Activated naive CD4-positive, alpha-beta T cell treated with anti-CD3 and anti-CD28 coated beads for 36 hours (primary cell): ENCODE results near the gene FOXD2. TPM values are rescaled to one million over a fixed set of nuclear protein-coding genes. Genes with fewer than 3 reads are reported as not detected.

Experiments
- CTCF ChIA-PET: fragments of 350-600 bp; sonication (Branson Sonifier 250); formaldehyde crosslinking; loops from one replicate; lab custom pipeline; 2021; ENCODE audit warnings: antibody characterized with exemption; lab: Charles Lee
- DNase-seq: peaks from one replicate; pipeline ENCODE4 v3.0.0-alpha.2; 2020
- H3K27ac Mint-ChIP-seq: one replicate; pipeline ENCODE4 v1.8.0; 2021; ENCODE audit warnings: mild to moderate bottlenecking, mixed read lengths
- H3K27me3 Mint-ChIP-seq: one replicate; pipeline ENCODE4 v1.8.0; 2021; ENCODE audit warnings: low read depth, mixed read lengths
- H3K36me3 Mint-ChIP-seq: one replicate; pipeline ENCODE4 v1.8.0; 2021; ENCODE audit warnings: low read depth, mixed read lengths
- H3K4me1 Mint-ChIP-seq: one replicate; pipeline ENCODE4 v1.8.0; 2021; ENCODE audit warnings: low read depth, mixed read lengths
- H3K4me3 Mint-ChIP-seq: one replicate; pipeline ENCODE4 v1.8.0; 2021; ENCODE audit warnings: mild to moderate bottlenecking, moderate library complexity, mixed read lengths
- H3K9me3 Mint-ChIP-seq: one replicate; pipeline ENCODE4 v1.8.0; 2021; ENCODE audit warnings: mixed read lengths
- intact Hi-C: fragments of 100-400 bp; cut with micrococcal nuclease; formaldehyde crosslinking; loops from one replicate; pipeline ENCODE4 v1.15.1; 2023
- total RNA-seq, 2 experiments: library from RNA; stranded (reverse); gene quantifications; one replicate each; pipeline ENCODE4 v1.2.3, GENCODE V29; 2021

The FOXD2 gene
- total RNA-seq, result under 1 TPM; 0.12 to 0.19 TPM

DNA sequence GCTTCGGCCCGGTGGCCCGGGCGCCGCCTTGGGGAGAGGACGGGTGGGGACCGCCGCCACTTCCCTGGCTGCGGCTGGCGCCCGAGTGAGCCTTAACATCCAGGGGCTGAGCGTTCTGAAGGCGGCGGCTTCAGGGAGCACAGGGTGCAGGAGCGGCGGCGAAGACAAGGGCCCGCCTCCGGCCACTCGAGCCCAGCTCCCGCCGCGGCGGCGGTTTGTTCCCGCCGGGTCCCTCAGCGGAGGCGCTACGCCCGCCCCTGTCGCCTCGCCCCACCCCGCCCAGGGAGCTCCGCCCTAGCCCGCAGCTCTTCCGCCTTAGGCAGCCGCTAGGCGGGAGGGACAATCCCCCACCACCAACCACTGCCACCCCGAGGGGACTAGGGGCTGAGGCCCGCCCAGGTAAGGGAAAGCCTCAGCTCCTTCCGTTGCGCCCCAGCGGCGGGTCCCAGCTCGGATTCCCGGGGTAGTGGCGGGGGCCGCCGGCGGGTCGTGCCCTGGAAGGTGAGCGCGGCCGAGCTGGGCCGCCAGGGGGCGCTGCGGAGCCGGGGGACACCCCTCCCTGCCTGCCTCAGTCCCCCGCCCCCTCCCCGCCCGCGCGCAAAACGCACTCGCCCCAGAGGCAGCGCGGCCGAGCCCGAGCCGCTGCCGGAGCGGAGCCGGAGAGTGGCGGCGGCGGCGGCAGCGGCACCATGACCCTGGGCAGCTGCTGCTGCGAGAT is at the start of gene FOXD2:
Gene FOXD2, plus strand, starts transcription at position 598 of the 718 bp plus-strand sequence. Its CDS starts 92 bp downstream, at position 690.
- H3K36me3 Mint-ChIP-seq, result peaks cover 6% of the 10 kb centered on the region
- H3K4me3 Mint-ChIP-seq, result peak within 1 kb of the TSS; percentile 92
- intact Hi-C loops, result loop anchor here (1.0 to 5.0 kb wide), 10 partner anchors 8 to 258 kb away; partner anchors contain the start of genes STIL and TAL1
- peak within 1 kb of the TSS; percentile 53 for H3K27ac Mint-ChIP-seq
- H3K9me3 Mint-ChIP-seq, result no peaks in the 10 kb centered on the region
- peaks cover 37% of the 10 kb centered on the region for H3K27me3 Mint-ChIP-seq
- DNase-seq, result peak; percentile 90
- H3K4me1 Mint-ChIP-seq, result peaks cover 24% of the 10 kb centered on the region
- CTCF ChIA-PET, result interaction anchor here (0.6 to 8.2 kb wide), 35 partner anchors 8 to 289 kb away, joined by 3 to 123 read pairs (median 4); partner anchors contain the start of genes CMPK1 and STIL

DNA sequence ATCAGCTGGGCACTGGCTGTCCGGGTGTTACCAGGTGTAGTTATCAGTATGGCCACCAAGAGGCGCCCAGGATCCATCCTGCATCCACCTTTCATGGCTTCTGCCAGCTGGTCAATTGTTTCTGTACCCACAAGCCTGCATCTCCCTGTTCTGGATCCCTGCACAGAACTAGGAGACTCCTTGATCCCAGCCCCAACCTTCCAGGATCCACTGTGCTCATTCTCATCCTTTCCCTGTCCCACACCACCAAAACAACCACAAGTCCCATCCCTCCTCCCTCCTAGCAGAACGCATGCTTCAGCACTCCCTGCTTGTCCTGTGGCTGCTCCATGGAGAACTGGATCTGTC is 49.0 kb upstream of the FOXD2 start:
- H3K27ac Mint-ChIP-seq, result no peak overlapping the region
- H3K36me3 Mint-ChIP-seq, result peaks cover 1% of the 10 kb centered on the region
- peak; percentile 70 for DNase-seq
- CTCF ChIA-PET, result interaction anchor here (0.6 to 3.2 kb wide), 18 partner anchors 9 to 365 kb away, joined by 3 to 16 read pairs (median 4); no protein-coding TSS in a partner anchor
- H3K9me3 Mint-ChIP-seq, result no peaks in the 10 kb centered on the region
- no peak overlapping the region for H3K4me3 Mint-ChIP-seq
- peaks cover 7% of the 10 kb centered on the region for H3K27me3 Mint-ChIP-seq
- no peaks in the 10 kb centered on the region for H3K4me1 Mint-ChIP-seq
- intact Hi-C loops, result loop anchor here (1.0 to 5.0 kb wide), 4 partner anchors 36 to 337 kb away; partner anchors contain the start of gene FOXD2

DNA sequence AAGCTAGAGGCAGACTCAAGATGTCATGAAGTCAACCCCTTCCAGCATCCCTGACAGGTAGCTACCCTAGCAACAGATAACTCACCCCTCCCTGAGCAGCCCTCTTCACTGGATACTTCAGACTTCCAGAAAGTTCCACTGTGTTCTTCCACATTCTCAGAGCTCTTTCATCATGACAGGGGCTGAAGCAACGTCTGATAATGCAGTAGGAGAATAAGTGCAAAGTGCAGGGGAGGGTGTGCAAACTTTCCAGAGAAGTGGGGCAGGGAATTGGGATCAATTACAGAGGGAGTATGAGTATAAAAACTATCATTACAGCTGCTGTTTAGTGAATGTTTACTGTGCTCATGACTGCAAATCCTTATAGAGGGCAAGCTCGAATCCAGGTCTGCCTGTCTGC is 48.1 kb upstream of the FOXD2 start:
- Mint-ChIP-seq H3K4me1 (no peaks in the 10 kb centered on the region), H3K27ac (no peak overlapping the region), H3K9me3 (no peaks in the 10 kb centered on the region), H3K36me3 (peaks cover 1% of the 10 kb centered on the region), H3K4me3 (no peak overlapping the region), H3K27me3 (peaks cover 10% of the 10 kb centered on the region)
- no peak for DNase-seq
- CTCF ChIA-PET, result interaction anchor here (0.6 to 3.2 kb wide), 13 partner anchors 11 to 364 kb away, joined by 3 to 16 read pairs (median 4); no protein-coding TSS in a partner anchor
- intact Hi-C loops, result loop anchor here (1.0 to 5.0 kb wide), 3 partner anchors 35 to 337 kb away; partner anchors contain the start of gene FOXD2

DNA sequence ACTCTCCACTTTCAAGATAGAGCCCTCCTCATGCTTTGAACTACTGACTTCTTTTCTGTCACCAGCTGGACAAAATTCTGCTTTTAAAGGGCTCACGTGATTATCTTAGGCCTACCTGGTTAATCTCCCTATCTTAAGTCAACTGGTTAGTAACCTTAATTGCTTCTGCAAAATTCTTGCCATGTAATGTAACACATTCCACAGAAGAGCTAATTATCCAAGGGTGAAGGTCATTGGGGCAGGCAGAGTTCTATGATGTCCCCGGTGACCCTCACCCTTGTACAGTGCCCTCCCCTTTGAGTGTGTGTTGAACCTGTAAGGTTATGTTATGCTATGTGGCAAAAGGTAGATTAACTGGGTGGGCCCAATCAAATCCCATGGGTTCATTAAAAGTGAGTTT is 47.0 kb upstream of the FOXD2 start:
- CTCF ChIA-PET, result interaction anchor here (0.7 to 3.2 kb wide), 3 partner anchors 10 to 365 kb away, joined by 3 to 16 read pairs (median 3); no protein-coding TSS in a partner anchor
- DNase-seq, result no peak
- H3K27me3 Mint-ChIP-seq, result peaks cover 13% of the 10 kb centered on the region
- H3K27ac Mint-ChIP-seq, result no peak overlapping the region
- peaks cover 1% of the 10 kb centered on the region for H3K36me3 Mint-ChIP-seq
- H3K4me1 Mint-ChIP-seq, result no peaks in the 10 kb centered on the region
- no peak overlapping the region for H3K4me3 Mint-ChIP-seq
- no peaks in the 10 kb centered on the region for H3K9me3 Mint-ChIP-seq
- intact Hi-C loops, result no loop called here

DNA sequence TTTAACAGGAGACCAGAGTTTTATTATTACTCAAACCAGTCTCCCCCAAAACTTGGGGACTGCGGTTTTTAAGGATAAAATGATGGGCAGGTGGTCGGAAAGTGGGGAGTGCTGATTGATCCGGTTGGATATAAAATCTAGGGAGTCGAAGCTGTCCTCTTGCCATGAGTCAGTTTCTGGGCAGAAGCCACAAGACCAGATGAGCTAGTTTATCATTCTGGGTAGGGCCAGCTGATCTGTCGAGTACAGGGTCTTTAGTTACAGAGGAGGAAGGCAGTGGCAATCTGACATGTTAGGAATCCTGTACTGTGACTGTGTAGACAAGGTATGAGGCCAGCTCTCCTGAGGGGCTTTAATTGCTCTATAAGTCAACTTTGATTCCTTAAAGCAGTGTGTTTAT is 44.7 kb upstream of the FOXD2 start:
- Mint-ChIP-seq H3K27me3 (peaks cover 17% of the 10 kb centered on the region), H3K36me3 (no peaks in the 10 kb centered on the region), H3K4me1 (no peaks in the 10 kb centered on the region), H3K27ac (no peak overlapping the region), H3K9me3 (no peaks in the 10 kb centered on the region), H3K4me3 (no peak overlapping the region)
- CTCF ChIA-PET, result interaction anchor here (0.7 kb wide), 1 partner anchor 173 kb away, joined by 4 read pairs; no protein-coding TSS in a partner anchor
- no peak for DNase-seq
- intact Hi-C loops, result no loop called here

DNA sequence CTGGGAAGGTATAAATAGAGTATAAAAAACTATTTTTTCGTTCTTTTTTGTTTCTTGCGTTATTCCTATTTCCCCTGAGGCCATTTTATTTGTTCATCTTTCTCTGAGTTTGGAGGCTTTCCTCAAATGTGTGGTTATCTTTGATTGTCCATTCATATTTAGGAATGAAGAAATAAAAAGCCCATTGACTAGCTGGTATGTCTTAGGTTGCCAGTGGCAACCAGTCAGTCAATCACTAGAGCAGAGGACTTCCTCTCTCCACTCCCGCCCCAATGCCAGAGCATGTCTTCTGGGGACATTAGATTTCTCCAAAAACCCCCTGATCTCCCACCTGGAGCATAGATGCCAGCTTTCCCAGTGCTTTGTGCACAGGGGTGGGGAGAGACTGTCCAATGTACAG is 42.4 kb upstream of the FOXD2 start:
- CTCF ChIA-PET, result interaction anchor here (0.8 kb wide), 1 partner anchor 203 kb away, joined by 3 read pairs; no protein-coding TSS in a partner anchor
- DNase-seq, result no peak
- Mint-ChIP-seq H3K4me3 (no peak overlapping the region), H3K4me1 (no peaks in the 10 kb centered on the region), H3K27me3 (peaks cover 13% of the 10 kb centered on the region), H3K27ac (no peak overlapping the region), H3K9me3 (no peaks in the 10 kb centered on the region), H3K36me3 (no peaks in the 10 kb centered on the region)
- intact Hi-C loops, result no loop called here

DNA sequence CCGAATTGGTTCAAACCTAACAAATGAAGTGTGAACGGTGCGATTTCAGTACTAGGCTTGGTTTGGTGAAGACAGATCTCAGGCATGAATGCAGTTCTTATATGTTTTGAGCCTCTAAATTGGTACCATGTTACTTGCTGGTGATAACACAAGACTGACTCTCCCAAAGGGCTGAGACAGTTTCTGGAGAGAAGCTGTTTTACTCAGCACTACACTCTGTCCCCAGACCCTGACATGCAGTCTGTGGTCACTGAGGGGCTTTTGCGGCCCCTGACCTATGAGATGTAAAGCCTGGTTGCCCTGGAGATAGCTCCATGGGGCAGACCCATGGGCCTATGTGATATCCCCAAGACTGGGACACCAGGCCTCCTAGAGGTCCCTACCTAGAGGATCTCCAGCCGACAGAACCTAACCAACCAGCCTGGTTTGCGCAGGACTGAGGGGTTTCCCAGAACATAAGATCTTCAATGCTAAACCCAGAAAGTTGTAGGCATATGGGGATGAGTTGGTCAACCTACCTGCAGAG is 41.1 kb upstream of the FOXD2 start:
- Mint-ChIP-seq H3K27ac (no peak overlapping the region), H3K27me3 (peaks cover 16% of the 10 kb centered on the region), H3K4me1 (no peaks in the 10 kb centered on the region), H3K4me3 (no peak overlapping the region), H3K36me3 (no peaks in the 10 kb centered on the region), H3K9me3 (no peaks in the 10 kb centered on the region)
- intact Hi-C loops, result no loop called here
- no peak for DNase-seq
- CTCF ChIA-PET, result interaction anchor here (0.5 to 1.3 kb wide), 5 partner anchors 8 to 218 kb away, joined by 3 read pairs; partner anchors contain the start of gene FOXD2

DNA sequence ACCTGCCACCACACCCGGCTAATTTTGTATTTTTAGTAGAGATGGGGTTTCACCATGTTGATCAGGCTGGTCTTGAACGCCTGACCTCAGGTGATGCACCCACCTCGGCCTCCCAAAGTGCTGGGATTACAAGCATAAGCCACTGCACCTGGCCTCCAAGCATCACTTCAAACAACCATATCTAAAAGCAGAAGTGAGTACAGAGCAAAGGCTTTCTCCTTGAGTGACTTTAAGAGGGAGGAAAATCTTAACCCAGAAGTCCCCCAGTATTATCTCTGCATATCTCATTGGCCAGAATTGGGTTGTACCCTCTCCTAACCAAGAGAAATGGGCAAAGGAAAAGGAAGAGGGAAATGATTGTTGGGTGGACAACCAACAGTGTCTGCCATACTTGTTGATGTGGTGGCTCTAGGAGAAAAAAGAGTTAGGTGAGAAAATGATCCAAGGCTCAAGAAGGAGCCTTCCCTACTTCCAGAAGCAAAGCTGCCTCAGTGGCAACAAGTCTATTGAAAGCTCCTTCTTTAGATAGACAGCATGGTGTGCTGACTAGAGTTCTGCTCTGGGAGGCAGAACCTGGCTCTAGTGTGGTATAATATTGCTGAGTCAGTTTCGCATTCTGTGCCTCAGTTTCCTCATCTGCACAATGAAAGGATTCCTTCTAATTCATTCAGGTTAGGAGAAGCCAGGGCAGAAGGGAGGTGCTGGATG is 38.6 kb upstream of the FOXD2 start:
- Mint-ChIP-seq H3K4me3 (no peak overlapping the region), H3K4me1 (no peaks in the 10 kb centered on the region), H3K27me3 (peaks cover 11% of the 10 kb centered on the region), H3K36me3 (no peaks in the 10 kb centered on the region), H3K27ac (no peak overlapping the region), H3K9me3 (no peaks in the 10 kb centered on the region)
- DNase-seq, result no peak
- intact Hi-C loops, result no loop called here
- CTCF ChIA-PET, result no interaction called here

DNA sequence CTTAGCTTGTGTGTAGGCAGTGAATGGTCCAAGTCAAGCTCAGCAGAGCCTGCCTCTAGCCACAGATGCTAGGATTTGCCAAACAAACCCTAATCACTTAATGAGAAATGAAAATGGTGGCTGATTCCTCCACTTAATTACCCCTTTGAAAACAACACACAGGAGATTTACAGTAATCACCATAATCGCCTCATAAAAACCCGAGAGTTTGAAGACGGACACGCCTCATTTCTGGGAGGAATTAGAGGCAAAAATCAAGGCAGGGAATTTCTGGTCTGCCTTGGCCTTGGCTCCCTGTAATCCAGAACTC is 38.0 kb upstream of the FOXD2 start:
- no peaks in the 10 kb centered on the region for H3K9me3 Mint-ChIP-seq
- no peak overlapping the region for H3K27ac Mint-ChIP-seq
- no peaks in the 10 kb centered on the region for H3K36me3 Mint-ChIP-seq
- H3K4me1 Mint-ChIP-seq, result no peaks in the 10 kb centered on the region
- H3K4me3 Mint-ChIP-seq, result no peak overlapping the region
- DNase-seq, result no peak
- CTCF ChIA-PET, result interaction anchor here (0.5 to 1.2 kb wide), 2 partner anchors 11 to 24 kb away, joined by 3 to 4 read pairs; no protein-coding TSS in a partner anchor
- intact Hi-C loops, result no loop called here
- peaks cover 11% of the 10 kb centered on the region for H3K27me3 Mint-ChIP-seq

DNA sequence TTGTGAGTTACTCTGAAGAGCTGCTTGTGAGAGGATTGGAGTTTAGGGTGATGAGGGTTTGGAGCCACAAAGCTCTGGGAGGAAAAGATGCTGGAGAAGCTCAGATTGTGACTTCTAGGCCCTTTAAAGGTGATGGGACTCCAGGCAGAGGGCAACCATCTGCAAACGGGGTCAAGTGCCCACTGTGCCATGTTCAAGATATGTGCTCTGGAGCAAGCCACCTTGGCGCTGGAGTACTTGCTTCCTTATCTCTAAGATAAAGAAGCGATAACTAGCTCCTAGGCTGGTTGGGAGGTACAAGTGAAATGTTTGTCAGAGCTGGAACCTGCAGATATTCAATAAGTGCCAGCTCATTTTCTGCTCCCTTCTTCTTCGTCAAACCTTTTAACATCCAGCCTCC is 36.1 kb upstream of the FOXD2 start:
- CTCF ChIA-PET, result interaction anchor here (0.6 to 1.4 kb wide), 3 partner anchors 12 to 83 kb away, joined by 3 to 6 read pairs (median 3); no protein-coding TSS in a partner anchor
- Mint-ChIP-seq H3K4me1 (no peaks in the 10 kb centered on the region), H3K27ac (no peak overlapping the region), H3K27me3 (peaks cover 9% of the 10 kb centered on the region), H3K9me3 (no peaks in the 10 kb centered on the region), H3K4me3 (no peak overlapping the region), H3K36me3 (no peaks in the 10 kb centered on the region)
- no peak for DNase-seq
- intact Hi-C loops, result no loop called here

DNA sequence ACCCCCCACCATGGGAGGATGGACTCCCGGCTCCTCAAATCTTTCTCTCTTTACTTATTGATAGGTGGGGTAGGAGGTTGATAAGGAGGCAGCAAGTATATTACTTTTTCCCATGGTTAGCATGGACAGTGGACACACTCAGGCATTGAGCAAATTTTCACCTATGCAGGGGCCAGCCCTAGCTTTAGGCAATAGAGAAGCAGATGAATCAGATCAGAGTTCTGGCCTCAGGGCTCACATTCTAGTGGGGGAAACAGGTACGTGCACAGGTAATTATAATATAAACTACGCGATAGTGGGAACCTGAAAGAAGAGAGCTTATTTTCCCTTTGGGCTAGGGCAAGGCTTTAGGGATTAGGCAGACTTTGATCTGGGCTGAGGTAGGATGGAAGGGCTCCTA is 35.3 kb upstream of the FOXD2 start:
- Mint-ChIP-seq H3K4me1 (no peaks in the 10 kb centered on the region), H3K27ac (no peak overlapping the region), H3K36me3 (no peaks in the 10 kb centered on the region), H3K4me3 (no peak overlapping the region), H3K9me3 (no peaks in the 10 kb centered on the region), H3K27me3 (peaks cover 5% of the 10 kb centered on the region)
- CTCF ChIA-PET, result interaction anchor here (1.0 to 1.4 kb wide), 2 partner anchors 13 to 34 kb away, joined by 3 to 6 read pairs; no protein-coding TSS in a partner anchor
- intact Hi-C loops, result no loop called here
- DNase-seq, result no peak

DNA sequence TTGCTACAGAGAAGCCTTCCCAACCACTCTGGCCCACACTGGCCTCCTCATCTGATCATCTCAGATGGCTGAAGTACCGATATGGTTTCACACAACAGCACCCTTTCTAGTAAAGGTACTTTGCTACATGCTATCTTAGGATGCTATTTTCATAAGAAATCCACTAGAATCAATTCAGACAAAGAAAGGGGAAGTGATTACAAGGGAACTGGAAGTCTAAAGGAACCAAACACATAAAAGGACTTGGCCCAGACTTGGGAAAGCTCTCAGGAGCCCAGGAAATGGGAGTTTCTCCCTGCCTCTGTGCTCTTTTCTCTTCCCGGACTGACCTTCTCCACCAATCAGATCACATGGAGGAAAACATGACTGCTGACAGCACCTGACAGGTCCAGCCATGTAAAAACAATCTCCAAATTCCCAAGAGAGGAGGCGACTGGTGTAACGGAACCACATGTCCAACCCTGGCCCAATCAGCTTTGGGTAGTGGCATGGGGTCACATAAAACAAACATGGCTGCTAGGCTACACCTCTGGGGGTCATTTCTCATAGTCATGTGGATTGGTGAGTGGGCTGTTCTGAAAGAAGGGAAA is 34.4 kb upstream of the FOXD2 start:
- H3K27ac Mint-ChIP-seq, result no peak overlapping the region
- no peaks in the 10 kb centered on the region for H3K4me1 Mint-ChIP-seq
- DNase-seq, result no peak
- no peaks in the 10 kb centered on the region for H3K36me3 Mint-ChIP-seq
- intact Hi-C loops, result no loop called here
- H3K9me3 Mint-ChIP-seq, result no peaks in the 10 kb centered on the region
- H3K27me3 Mint-ChIP-seq, result peaks cover 5% of the 10 kb centered on the region
- CTCF ChIA-PET, result interaction anchor here (0.6 kb wide), 1 partner anchor 339 kb away, joined by 3 read pairs; no protein-coding TSS in a partner anchor
- no peak overlapping the region for H3K4me3 Mint-ChIP-seq
